B cell (primary cell): ENCODE results near the gene WASHC4.

ENCODE experiments used
- EZH2 ChIP-seq: IDR thresholded peaks from 2 replicates; pipeline ENCODE4 v1.6.1; 2012; ENCODE audit warnings: borderline replicate concordance, low read depth, mild to moderate bottlenecking, moderate library complexity, low read length; ENCODE audit not compliant: insufficient read depth, poor library complexity, severe bottlenecking
- TF ChIP-seq, protein P1 (sequence below): fragments of 200-600 bp; IDR thresholded peaks from one replicate; pipeline ENCODE4 v1.8.0; 2022; ENCODE audit warnings: antibody characterized with exemption, mild to moderate bottlenecking

DNA sequence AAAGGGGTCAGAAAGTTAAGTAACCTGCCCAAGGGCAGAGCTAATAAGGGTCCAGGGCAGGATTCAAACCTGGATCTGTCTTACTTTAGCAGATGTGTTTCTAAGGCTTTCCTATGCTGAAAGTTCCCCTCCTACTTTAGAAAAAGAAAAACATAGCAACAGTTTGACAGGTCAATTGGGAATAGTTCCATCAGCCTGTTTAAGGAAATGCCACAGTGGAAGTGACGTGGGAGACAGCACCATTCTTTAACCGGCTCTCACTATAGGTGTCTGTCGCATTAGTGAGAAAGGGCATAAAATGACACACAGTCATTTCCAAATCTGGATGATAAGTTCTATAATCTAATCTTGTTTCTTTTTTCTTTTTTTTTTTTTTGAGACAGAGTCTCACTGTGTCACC, 30.6 kb upstream of the WASHC4 start:
- TF ChIP-seq, protein P1, sequence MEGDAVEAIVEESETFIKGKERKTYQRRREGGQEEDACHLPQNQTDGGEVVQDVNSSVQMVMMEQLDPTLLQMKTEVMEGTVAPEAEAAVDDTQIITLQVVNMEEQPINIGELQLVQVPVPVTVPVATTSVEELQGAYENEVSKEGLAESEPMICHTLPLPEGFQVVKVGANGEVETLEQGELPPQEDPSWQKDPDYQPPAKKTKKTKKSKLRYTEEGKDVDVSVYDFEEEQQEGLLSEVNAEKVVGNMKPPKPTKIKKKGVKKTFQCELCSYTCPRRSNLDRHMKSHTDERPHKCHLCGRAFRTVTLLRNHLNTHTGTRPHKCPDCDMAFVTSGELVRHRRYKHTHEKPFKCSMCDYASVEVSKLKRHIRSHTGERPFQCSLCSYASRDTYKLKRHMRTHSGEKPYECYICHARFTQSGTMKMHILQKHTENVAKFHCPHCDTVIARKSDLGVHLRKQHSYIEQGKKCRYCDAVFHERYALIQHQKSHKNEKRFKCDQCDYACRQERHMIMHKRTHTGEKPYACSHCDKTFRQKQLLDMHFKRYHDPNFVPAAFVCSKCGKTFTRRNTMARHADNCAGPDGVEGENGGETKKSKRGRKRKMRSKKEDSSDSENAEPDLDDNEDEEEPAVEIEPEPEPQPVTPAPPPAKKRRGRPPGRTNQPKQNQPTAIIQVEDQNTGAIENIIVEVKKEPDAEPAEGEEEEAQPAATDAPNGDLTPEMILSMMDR = no peak
- TF ChIP-seq EZH2 = no peak
